Natural killer cell (primary cell): ENCODE measurements around the gene RNF224. TPM values are rescaled to one million over a fixed set of nuclear protein-coding genes. Genes with fewer than 3 reads are reported as not detected.

Experiments
- ATAC-seq, 3 donors: fragments of 150-1000 bp in 2 of 3; fragments of 200-7000 bp in 1 of 3; cut with Tn5 transposase; 1 replicate in 1 of 3; 2 replicates in 2 of 3; pipeline ENCODE4 v1.10.0; 2021; ENCODE audit warnings: mild to moderate bottlenecking in 2 of 3, moderate library complexity in 2 of 3
- DNase-seq, 2 donors: peaks; one replicate each; pipeline versions ENCODE4 v3.0.0 to v3.0.0-alpha.2; 2013 to 2021; ENCODE audit warnings: mixed read lengths in 1 of 2
- H3K27ac ChIP-seq: one replicate; pipeline ENCODE4 v1.5.1; 2013; ENCODE audit warnings: mild to moderate bottlenecking, low read length
- H3K27me3 ChIP-seq: one replicate; pipeline ENCODE4 v1.6.1; 2013; ENCODE audit warnings: low read length; ENCODE audit not compliant: control insufficient read depth, insufficient read depth
- H3K36me3 ChIP-seq: one replicate; pipeline ENCODE4 v1.6.1; 2013; ENCODE audit warnings: low read length; ENCODE audit not compliant: control insufficient read depth, insufficient read depth
- H3K4me1 ChIP-seq: one replicate; pipeline ENCODE4 v1.6.1; 2013; ENCODE audit warnings: low read length; ENCODE audit not compliant: control insufficient read depth, insufficient read depth
- H3K4me3 ChIP-seq: one replicate; pipeline ENCODE4 v1.5.1; 2013; ENCODE audit warnings: low read length
- H3K9me3 ChIP-seq: one replicate; pipeline ENCODE4 v1.6.1; 2013; ENCODE audit warnings: low read length; ENCODE audit not compliant: control insufficient read depth, insufficient read depth
- H3K27ac Mint-ChIP-seq, 2 donors: one replicate each; pipeline ENCODE4 v1.8.0; 2022; ENCODE audit warnings: mild to moderate bottlenecking in 2 of 2, mixed read lengths in 2 of 2, moderate library complexity in 1 of 2
- H3K27me3 Mint-ChIP-seq, 2 donors: one replicate each; pipeline ENCODE4 v1.8.0; 2022; ENCODE audit warnings: low read depth in 2 of 2, mixed read lengths in 2 of 2
- H3K36me3 Mint-ChIP-seq: one replicate; pipeline ENCODE4 v1.8.0; 2022; ENCODE audit warnings: mixed read lengths
- H3K4me1 Mint-ChIP-seq, 2 donors: one replicate each; pipeline ENCODE4 v1.8.0; 2022; ENCODE audit warnings: mixed read lengths in 2 of 2
- H3K4me3 Mint-ChIP-seq: one replicate; pipeline ENCODE4 v1.8.0; 2022; ENCODE audit warnings: mild to moderate bottlenecking, moderate library complexity, mixed read lengths
- H3K9me3 Mint-ChIP-seq, 2 donors: one replicate each; pipeline ENCODE4 v1.8.0; 2022; ENCODE audit warnings: mixed read lengths in 2 of 2
- CTCF ChIP-seq: fragments of 200-600 bp; IDR thresholded peaks from one replicate; pipeline ENCODE4 v1.8.0; 2022; ENCODE audit warnings: antibody characterized with exemption
- WGBS: methylation state at CpG from one replicate; pipeline ENCODE4 v1.1.7; 2013; ENCODE audit warnings: missing lambda C conversion rate; ENCODE audit not compliant: insufficient coverage; 5-methylcytosine and 5-hydroxymethylcytosine counted together
- intact Hi-C: fragments of 100-400 bp; cut with micrococcal nuclease; formaldehyde crosslinking; loops from one replicate; pipeline ENCODE4 v1.14.2; 2022
- total RNA-seq, 4 donors: library from RNA; stranded (reverse); fragments of 120-200 nt in 1 of 4; gene quantifications; one replicate each; pipeline versions ENCODE4 v1.2.3 to v1.2.4, GENCODE V29; 2013 to 2022

The RNF224 gene
- total RNA-seq, 3 donors from 2014 or later (not counting 1 experiment from before 2014, with no cell fraction given) = not detected

GRCh38 chr9:137193771-137194170 is 33.5 kb upstream of the RNF224 start:
- no peak for TF ChIP-seq CTCF
- intact Hi-C loops = no loop called here
- Histone ChIP-seq H3K9me3 (no peaks in the 10 kb centered on the region), H3K27ac (no peak overlapping the region), H3K4me3 (no peak overlapping the region), H3K27me3 (no peaks in the 10 kb centered on the region), H3K36me3 (peaks cover 16% of the 10 kb centered on the region), H3K4me1 (peaks cover 18% of the 10 kb centered on the region)
- no peak overlapping the region for H3K4me3 Mint-ChIP-seq
- DNase-seq (no peak), ATAC-seq (no peak)
- H3K9me3 Mint-ChIP-seq = no peaks in the 10 kb centered on the region
- H3K4me1 Mint-ChIP-seq = peaks cover 6 to 28% of the 10 kb centered on the region in 2 donors
- H3K27ac Mint-ChIP-seq = no peak overlapping the region
- WGBS = 91% methylated on average over 14 of the region's 14 CpGs
- no peaks in the 10 kb centered on the region for H3K36me3 Mint-ChIP-seq
- no peaks in the 10 kb centered on the region for H3K27me3 Mint-ChIP-seq

GRCh38 chr9:137194388-137194787 is 32.9 kb upstream of the RNF224 start:
- Mint-ChIP-seq H3K4me3 (no peak overlapping the region), H3K27ac (no peak overlapping the region), H3K4me1 (peaks cover 0 to 22% of the 10 kb centered on the region in 2 donors), H3K36me3 (no peaks in the 10 kb centered on the region), H3K9me3 (no peaks in the 10 kb centered on the region), H3K27me3 (no peaks in the 10 kb centered on the region)
- no peaks in the 10 kb centered on the region for H3K9me3 ChIP-seq
- peaks cover 19% of the 10 kb centered on the region for H3K4me1 ChIP-seq
- H3K27ac ChIP-seq = no peak overlapping the region
- ATAC-seq = no peak
- TF ChIP-seq CTCF = no peak
- H3K27me3 ChIP-seq = no peaks in the 10 kb centered on the region
- H3K4me3 ChIP-seq = no peak overlapping the region
- intact Hi-C loops = no loop called here
- 94% methylated on average over 16 of the region's 16 CpGs for WGBS
- no peak for DNase-seq
- peaks cover 16% of the 10 kb centered on the region for H3K36me3 ChIP-seq

GRCh38 chr9:137194909-137195308 is 32.4 kb upstream of the RNF224 start:
- H3K4me3 Mint-ChIP-seq = no peak overlapping the region

More at GRCh38 chr9:137194909-137195308, 32.4 kb upstream of the RNF224 start:
- Mint-ChIP-seq H3K27me3 (no peaks in the 10 kb centered on the region), H3K36me3 (no peaks in the 10 kb centered on the region), H3K9me3 (no peaks in the 10 kb centered on the region), H3K27ac (no peak overlapping the region), H3K4me1 (peaks cover 0 to 21% of the 10 kb centered on the region in 2 donors)
- no peak overlapping the region for H3K4me3 ChIP-seq
- intact Hi-C loops = no loop called here
- no peak overlapping the region for H3K27ac ChIP-seq
- ATAC-seq = no peak
- H3K27me3 ChIP-seq = no peaks in the 10 kb centered on the region
- peaks cover 18% of the 10 kb centered on the region for H3K4me1 ChIP-seq
- H3K9me3 ChIP-seq = no peaks in the 10 kb centered on the region
- H3K36me3 ChIP-seq = peaks cover 13% of the 10 kb centered on the region
- TF ChIP-seq CTCF = no peak
- DNase-seq = no peak
- WGBS = 93% methylated on average over 10 of the region's 10 CpGs
